IMR-90 (cell line): ENCODE data around the gene PALLD. TPM values are rescaled to one million over a fixed set of nuclear protein-coding genes. Genes with fewer than 3 reads are reported as not detected.

Experiments
- ATAC-seq: fragments of 200-7000 bp; cut with Tn5 transposase; 2 replicates; pipeline ENCODE4 v1.9.1; 2020; ENCODE audit warnings: low read depth, mild to moderate bottlenecking, moderate library complexity
- BruUV-seq: library from RNA; stranded (reverse); fragments of 400-500 nt; replicated peaks from 2 replicates; lab custom pipeline; 2021; lab: Mats Ljungman, UMichigan
- CTCF ChIA-PET: fragments of 300-600 bp; formaldehyde crosslinking; extraction: SDS; loops from one replicate; lab custom pipeline; 2021; ENCODE audit warnings: antibody characterized with exemption; lab: Yijun Ruan, JAX
- POLR2A ChIA-PET: fragments of 300-600 bp; sonication (Branson Sonifier 250); formaldehyde crosslinking; loops from one replicate; lab custom pipeline; 2022; ENCODE audit warnings: antibody characterized with exemption; ENCODE audit not compliant: unreplicated experiment; lab: Charles Lee
- DNase-seq: peaks from one replicate; pipeline ENCODE4 v3.0.0; 2013
- H2AFZ ChIP-seq: replicated peaks from 2 replicates; pipeline ENCODE3; 2013; ENCODE audit warnings: low read length, mild to moderate bottlenecking; ENCODE audit not compliant: poor library complexity
- H2AK5ac ChIP-seq: 2 replicates; pipeline ENCODE4 v1.6.1; 2013; ENCODE audit warnings: low read depth, low read length, inconsistent platforms
- H2AK9ac ChIP-seq: replicated peaks from 2 replicates; pipeline ENCODE3; 2013; ENCODE audit warnings: mild to moderate bottlenecking, low read depth, low read length, moderate library complexity; ENCODE audit not compliant: poor library complexity
- H2BK120ac ChIP-seq: 2 replicates; pipeline ENCODE4 v1.6.1; 2013; ENCODE audit warnings: low read depth, low read length, inconsistent platforms
- H2BK15ac ChIP-seq: 3 replicates; pipeline ENCODE4 v1.6.1; 2013; ENCODE audit warnings: low read depth, low read length, inconsistent platforms
- H2BK20ac ChIP-seq: 2 replicates; pipeline ENCODE4 v1.6.1; 2013; ENCODE audit warnings: low read depth, mild to moderate bottlenecking, inconsistent platforms, low read length, moderate library complexity
- H2BK5ac ChIP-seq: 2 replicates; pipeline ENCODE4 v1.6.1; 2013; ENCODE audit warnings: mild to moderate bottlenecking, low read depth, low read length, inconsistent platforms; ENCODE audit not compliant: poor library complexity, severe bottlenecking
- H3K14ac ChIP-seq: replicated peaks from 2 replicates; pipeline ENCODE4 v1.6.1; 2013; ENCODE audit warnings: low read depth, low read length, inconsistent platforms
- H3K18ac ChIP-seq: 2 replicates; pipeline ENCODE4 v1.6.1; 2013; ENCODE audit warnings: low read depth, low read length, control low read depth
- H3K23ac ChIP-seq: 2 replicates; pipeline ENCODE4 v1.6.1; 2013; ENCODE audit warnings: low read depth, low read length, inconsistent platforms
- H3K27ac ChIP-seq: 2 replicates; pipeline ENCODE4 v1.5.1; 2013; ENCODE audit warnings: mild to moderate bottlenecking, control low read depth, low read length; ENCODE audit not compliant: insufficient read depth
- H3K27me3 ChIP-seq: 2 replicates; pipeline ENCODE4 v1.6.1; 2013; ENCODE audit warnings: low read length; ENCODE audit not compliant: control insufficient read depth, insufficient read depth
- H3K36me3 ChIP-seq: 2 replicates; pipeline ENCODE4 v1.6.1; 2013; ENCODE audit warnings: low read length, mixed read lengths; ENCODE audit not compliant: control insufficient read depth, insufficient read depth
- H3K4ac ChIP-seq: 2 replicates; pipeline ENCODE4 v1.6.1; 2013; ENCODE audit warnings: low read depth, low read length, inconsistent platforms
- H3K4me1 ChIP-seq: 2 replicates; pipeline ENCODE4 v1.6.1; 2013; ENCODE audit warnings: low read length, mixed read lengths; ENCODE audit not compliant: control insufficient read depth, insufficient read depth
- H3K4me2 ChIP-seq: 2 replicates; pipeline ENCODE4 v1.6.1; 2013; ENCODE audit warnings: low read depth, mild to moderate bottlenecking, control low read depth, low read length, moderate library complexity
- H3K4me3 ChIP-seq: 2 replicates; pipeline ENCODE4 v1.5.1; 2013; ENCODE audit warnings: low read depth, mild to moderate bottlenecking, control low read depth, low read length, moderate library complexity; ENCODE audit not compliant: insufficient read depth
- H3K56ac ChIP-seq: 2 replicates; pipeline ENCODE4 v1.6.1; 2013; ENCODE audit warnings: low read length, inconsistent platforms; ENCODE audit not compliant: insufficient read depth; ENCODE audit errors: extremely low read depth
- H3K79me1 ChIP-seq, 2 experiments: 2 replicates each; pipeline ENCODE4 v1.6.1; 2013; ENCODE audit warnings: low read length in 2 of 2, inconsistent platforms in 1 of 2, low read depth in 1 of 2
- H3K9ac ChIP-seq: 2 replicates; pipeline ENCODE4 v1.6.1; 2013; ENCODE audit warnings: low read depth, low read length, control low read depth
- H3K9me1 ChIP-seq: 2 replicates; pipeline ENCODE4 v1.6.1; 2013; ENCODE audit warnings: low read length, inconsistent platforms; ENCODE audit not compliant: insufficient read depth
- H3K9me3 ChIP-seq: 2 replicates; pipeline ENCODE4 v1.6.1; 2013; ENCODE audit warnings: low read length; ENCODE audit not compliant: control insufficient read depth, insufficient read depth
- H4K20me1 ChIP-seq: 2 replicates; pipeline ENCODE4 v1.6.1; 2013; ENCODE audit warnings: low read length, inconsistent platforms; ENCODE audit not compliant: insufficient read depth
- H4K5ac ChIP-seq: 2 replicates; pipeline ENCODE4 v1.6.1; 2013; ENCODE audit warnings: mild to moderate bottlenecking, low read depth, low read length, control low read depth
- H4K8ac ChIP-seq, 2 experiments: 2 replicates each; pipeline ENCODE4 v1.6.1; 2013; ENCODE audit warnings: low read depth in 2 of 2, low read length in 2 of 2, control low read depth in 1 of 2, inconsistent platforms in 1 of 2
- H4K91ac ChIP-seq: 2 replicates; pipeline ENCODE4 v1.6.1; 2013; ENCODE audit warnings: low read depth, low read length, inconsistent platforms; ENCODE audit not compliant: insufficient read depth
- CEBPB ChIP-seq: IDR thresholded peaks from 2 replicates; pipeline ENCODE4 v1.6.1; 2012; ENCODE audit warnings: low read depth, low read length, improper control_type of control experiment
- CHD1 ChIP-seq: IDR thresholded peaks from 2 replicates; pipeline ENCODE4 v1.6.1; 2012; ENCODE audit warnings: low read depth, low read length, improper control_type of control experiment
- CTCF ChIP-seq: conservative IDR thresholded peaks from 2 replicates; pipeline ENCODE4 v1.5.1; 2012; ENCODE audit warnings: mild to moderate bottlenecking, low read depth, low read length, improper control_type of control experiment
- FOS ChIP-seq: fragments of 150-350 bp; IDR thresholded peaks from 2 replicates; pipeline ENCODE4 v1.6.1; 2016; ENCODE audit warnings: low read depth, low read length
- MAFK ChIP-seq: IDR thresholded peaks from 2 replicates; pipeline ENCODE4 v1.6.1; 2012; ENCODE audit warnings: low read depth, low read length, improper control_type of control experiment
- MAZ ChIP-seq: IDR thresholded peaks from 2 replicates; pipeline ENCODE4 v1.6.1; 2012; ENCODE audit warnings: low read depth, mild to moderate bottlenecking, low read length, improper control_type of control experiment, moderate library complexity, borderline replicate concordance
- MXI1 ChIP-seq: IDR thresholded peaks from 2 replicates; pipeline ENCODE4 v1.6.1; 2012; ENCODE audit warnings: low read depth, mild to moderate bottlenecking, low read length, moderate library complexity, borderline replicate concordance
- RAD21 ChIP-seq: IDR thresholded peaks from 2 replicates; pipeline ENCODE4 v1.6.1; 2012; ENCODE audit warnings: low read length, improper control_type of control experiment
- RCOR1 ChIP-seq: IDR thresholded peaks from 2 replicates; pipeline ENCODE4 v1.6.1; 2012; ENCODE audit warnings: mild to moderate bottlenecking, low read length, improper control_type of control experiment; ENCODE audit not compliant: insufficient replicate concordance
- SMC3 ChIP-seq: fragments of 150-350 bp; IDR thresholded peaks from 2 replicates; pipeline ENCODE4 v1.6.1; 2016; ENCODE audit warnings: low read depth, mild to moderate bottlenecking, antibody characterized with exemption, low read length, moderate library complexity
- WGBS, 2 experiments: methylation state at CpG; one replicate each; pipeline versions ENCODE4 v1.1.5 to v1.1.7; 2013; ENCODE audit warnings: missing lambda C conversion rate in 2 of 2; ENCODE audit not compliant: insufficient read length in 1 of 2; ENCODE audit errors: extremely low coverage in 2 of 2; 5-methylcytosine and 5-hydroxymethylcytosine counted together
- dilution Hi-C: fragments of 300-500 bp; cut with HindIII; formaldehyde crosslinking; loops from one replicate; pipeline ENCODE4 v1.14.3; 2018; ENCODE audit warnings: low sequenced_read_pairs; ENCODE audit not compliant: unreplicated experiment
- in situ Hi-C: fragments of 300-500 bp; cut with MboI; formaldehyde crosslinking; loops from 3 replicates; pipeline ENCODE4 v1.14.3; 2019; ENCODE audit warnings: low sequenced_read_pairs, inconsistent platforms, mixed read lengths
- intact Hi-C: fragments of 100-400 bp; cut with micrococcal nuclease; formaldehyde crosslinking; loops from 2 replicates; pipeline ENCODE4 v1.10.0; 2022
- polyA plus RNA-seq, 3 experiments: library from polyadenylated mRNA; depleted of rRNA; stranded (reverse); fragments of >200 nt; gene quantifications; 2 replicates each; pipeline ENCODE4 v1.2.3, GENCODE V29; 2012; ENCODE audit warnings: low replicate concordance in 1 of 3
- total RNA-seq: library from RNA; depleted of rRNA; stranded (reverse); fragments of >200 nt; gene quantifications from 2 replicates; pipeline ENCODE4 v1.2.3, GENCODE V29; 2012

Gene PALLD
- total and polyA plus RNA-seq, 2 of the 4 experiments (the other 2 are of a cell fraction): 91.0 to 91.9 TPM

GRCh38 chr4:168572002-168572401, 75.2 kb downstream of the PALLD start:
- no TSS peak for BruUV-seq
- H2AK9ac ChIP-seq: no peak overlapping the region
- ChIA-PET CTCF (interaction anchor here (1.3 kb wide), 1 partner anchor 21 kb away, joined by 3 read pairs; no protein-coding TSS in a partner anchor), POLR2A (no interaction called here)
- in situ Hi-C loops: no loop called here
- no peak overlapping the region for H2BK5ac ChIP-seq
- H3K9me3 ChIP-seq: no peaks in the 10 kb centered on the region
- ATAC-seq (no peak), DNase-seq (no peak)
- WGBS, 2 experiments: 100% methylated on average over 1 of the region's 3 CpGs; no CpG with 5 or more reads in 1 of the 2 experiments
- no peak overlapping the region for H3K4me3 ChIP-seq
- no peak overlapping the region for H2AK5ac ChIP-seq
- dilution Hi-C loops: no loop called here
- H4K20me1 ChIP-seq: no peaks in the 10 kb centered on the region
- no peak overlapping the region for H2BK20ac ChIP-seq
- no peak overlapping the region for H3K14ac ChIP-seq
- no peaks in the 10 kb centered on the region for H3K36me3 ChIP-seq
- intact Hi-C loops: no loop called here
- H3K4me1 ChIP-seq: peaks cover 2% of the 10 kb centered on the region; the same call in 1 of the 2 replicates
- no peak overlapping the region for H3K4me2 ChIP-seq
- no peak overlapping the region for H2AFZ ChIP-seq
- no peak overlapping the region for H3K9ac ChIP-seq
- H3K27me3 ChIP-seq: no peaks in the 10 kb centered on the region
- H3K4ac ChIP-seq: no peak overlapping the region
- no peak overlapping the region for H4K91ac ChIP-seq
- no peak overlapping the region for H2BK120ac ChIP-seq
- no peak overlapping the region for H3K27ac ChIP-seq
- H3K79me1 ChIP-seq: no peaks in the 10 kb centered on the region
- H3K18ac ChIP-seq: no peak overlapping the region
- no peak overlapping the region for H3K23ac ChIP-seq
- H3K9me1 ChIP-seq: no peaks in the 10 kb centered on the region
- TF ChIP-seq MAFK (no peak), MXI1 (no peak), CTCF (no peak), RAD21 (no peak), FOS (no peak), MAZ (no peak), CEBPB (no peak), CHD1 (no peak), RCOR1 (no peak), SMC3 (no peak)
- H4K8ac ChIP-seq: no peak overlapping the region
- no peak overlapping the region for H3K56ac ChIP-seq
- no peak overlapping the region for H4K5ac ChIP-seq
- 0 out of 3 replicates have a peak overlapping the region, but pooled peaks have one; percentile 10 for H2BK15ac ChIP-seq
